K562 (cell line): ENCODE results near the gene WASHC3. TPM values are rescaled to one million over a fixed set of nuclear protein-coding genes. Genes with fewer than 3 reads are reported as not detected.

Experiments used
- ATF4 ChIP-seq: fragments of 450-650 bp; formaldehyde crosslinking; IDR thresholded peaks from 2 replicates; pipeline ENCODE4 v1.4.0; 2022; ENCODE audit warnings: mild to moderate bottlenecking, moderate library complexity
- COPS2 ChIP-seq: fragments of 450-650 bp; conservative IDR thresholded peaks from 2 replicates; pipeline ENCODE4 v1.6.1; 2016; ENCODE audit warnings: mild to moderate bottlenecking, moderate library complexity
- CTBP1 ChIP-seq: fragments of 450-650 bp; IDR thresholded peaks from 2 replicates; pipeline ENCODE4 v1.6.1; 2016; ENCODE audit warnings: borderline replicate concordance
- DACH1 ChIP-seq: fragments of 450-650 bp; IDR thresholded peaks from 2 replicates; pipeline ENCODE4 v1.6.1; 2018; ENCODE audit not compliant: partially characterized antibody
- HDAC1 ChIP-seq, 2 experiments: fragments of 450-650 bp; IDR thresholded peaks; 2 replicates each; pipeline ENCODE4 v1.6.1; 2016 to 2017; ENCODE audit warnings: inconsistent platforms in 1 of 2, mild to moderate bottlenecking in 1 of 2, moderate library complexity in 1 of 2
- JUNB ChIP-seq: fragments of 450-650 bp; formaldehyde crosslinking; conservative IDR thresholded peaks from 2 replicates; pipeline ENCODE4 v1.4.0; 2020; ENCODE audit warnings: mild to moderate bottlenecking
- LEF1 ChIP-seq: fragments of 450-650 bp; IDR thresholded peaks from 2 replicates; pipeline ENCODE4 v1.6.1; 2016; ENCODE audit warnings: mild to moderate bottlenecking
- MAFK ChIP-seq: IDR thresholded peaks from 2 replicates; pipeline ENCODE4 v1.6.1; 2011; ENCODE audit warnings: low read length, improper control_type of control experiment
- NFIX ChIP-seq: fragments of 250-450 bp; sonication (Bioruptor Pico); IDR thresholded peaks from 2 replicates; pipeline ENCODE4 v1.4.0; 2020; ENCODE audit warnings: low read depth, mild to moderate bottlenecking, moderate library complexity
- PHB2 ChIP-seq: fragments of 450-650 bp; IDR thresholded peaks from 2 replicates; pipeline ENCODE4 v1.6.1; 2017; ENCODE audit warnings: low read depth
- RAD21 ChIP-seq, 2 experiments: fragments of 250-450 bp in 1 of 2; fragments of 450-650 bp in 1 of 2; sonication (Bioruptor Pico) in 1 of 2; formaldehyde crosslinking in 1 of 2; IDR thresholded peaks in 1 of 2; conservative IDR thresholded peaks in 1 of 2; 2 replicates each; pipeline versions ENCODE4 v1.4.0 to v1.8.0; 2020 to 2022; ENCODE audit warnings: mild to moderate bottlenecking in 2 of 2, moderate library complexity in 1 of 2
- RUNX1 ChIP-seq: sonication (generic); IDR thresholded peaks from 2 replicates; pipeline ENCODE4 v1.6.1; 2016; ENCODE audit warnings: antibody characterized with exemption, low read depth
- TEAD4 ChIP-seq, 2 experiments: sonication (generic) in 1 of 2; formaldehyde crosslinking in 1 of 2; IDR thresholded peaks; 2 replicates each; pipeline versions ENCODE4 v1.6.1 to v1.8.0; 2012 to 2022; ENCODE audit warnings: borderline replicate concordance in 1 of 2, inconsistent platforms in 1 of 2, low read length in 1 of 2, mild to moderate bottlenecking in 1 of 2, missing genetic modification reagents in 1 of 2
- ZBTB43 ChIP-seq: sonication (generic); formaldehyde crosslinking; IDR thresholded peaks from 2 replicates; pipeline ENCODE4 v1.8.0; 2023; ENCODE audit warnings: mild to moderate bottlenecking, missing genetic modification reagents
- ZNF174 ChIP-seq: fragments of 250-450 bp; sonication (Bioruptor Pico); IDR thresholded peaks from 2 replicates; pipeline ENCODE4 v1.4.0; 2020; ENCODE audit warnings: mild to moderate bottlenecking
- ZNF280A ChIP-seq: fragments of 450-650 bp; IDR thresholded peaks from 2 replicates; pipeline ENCODE4 v1.6.1; 2018; ENCODE audit warnings: mild to moderate bottlenecking, low read depth; ENCODE audit not compliant: partially characterized antibody
- ZNF354B ChIP-seq: fragments of 250-450 bp; sonication (Bioruptor Pico); IDR thresholded peaks from 2 replicates; pipeline ENCODE4 v1.4.0; 2020
- ZNF384 ChIP-seq: IDR thresholded peaks from 2 replicates; pipeline ENCODE4 v1.6.1; 2012; ENCODE audit warnings: low read depth, low read length, improper control_type of control experiment
- ZNF408 ChIP-seq: fragments of 250-450 bp; sonication (Bioruptor Pico); IDR thresholded peaks from 2 replicates; pipeline ENCODE4 v1.4.0; 2020; ENCODE audit warnings: low read depth, mild to moderate bottlenecking, moderate library complexity
- ZNF431 ChIP-seq: sonication (generic); formaldehyde crosslinking; IDR thresholded peaks from 2 replicates; pipeline ENCODE4 v1.8.0; 2022; ENCODE audit warnings: mild to moderate bottlenecking, missing genetic modification reagents
- ZNF639 ChIP-seq, 2 experiments: fragments of 200-800 bp in 1 of 2; sonication (Bioruptor generic) in 1 of 2; sonication (generic) in 1 of 2; formaldehyde crosslinking in 1 of 2; IDR thresholded peaks in 1 of 2; conservative IDR thresholded peaks in 1 of 2; 2 replicates each; pipeline versions ENCODE4 v1.5.0 to v1.6.1; 2016 to 2020; ENCODE audit warnings: missing compliant biosample characterization in 1 of 2, missing genetic modification characterization in 1 of 2, missing genetic modification reagents in 1 of 2
- ZNF766 ChIP-seq: fragments of 200-800 bp; sonication (Bioruptor generic); conservative IDR thresholded peaks from 2 replicates; pipeline ENCODE4 v1.6.1; 2016; ENCODE audit warnings: missing genetic modification characterization, missing compliant biosample characterization
- ZSCAN32 ChIP-seq: fragments of 450-650 bp; formaldehyde crosslinking; IDR thresholded peaks from 2 replicates; pipeline ENCODE4 v1.4.0; 2020; ENCODE audit warnings: mild to moderate bottlenecking, moderate library complexity
- polyA plus RNA-seq, 8 experiments: library from polyadenylated mRNA; depleted of rRNA in 4 of 8; stranded (reverse) in 5 of 8; unstranded in 3 of 8; fragments of >200 nt; fragmentation: Nextera tagmentation in 2 of 8; fragmentation: Illumina TruSeq in 1 of 8; extraction: Ambion mirVana in 2 of 8; extraction: Trizol in 1 of 8; gene quantifications; 2 replicates each; pipeline versions ENCODE4 v1.2.1 to v1.2.3, GENCODE V29; 2011 to 2014; ENCODE audit warnings: inconsistent platforms in 1 of 8, missing spikeins in 1 of 8
- total RNA-seq, 7 experiments: library from RNA; depleted of rRNA in 6 of 7; stranded (reverse); fragments of >200 nt in 6 of 7; fragmentation: Illumina TruSeq in 2 of 7; extraction: Trizol in 2 of 7; gene quantifications; 2 replicates each; pipeline versions ENCODE4 v1.2.1 to v1.2.3, GENCODE V29; 2011 to 2021; ENCODE audit warnings: low replicate concordance in 1 of 7

The WASHC3 gene
- total and polyA plus RNA-seq, 9 of the 15 experiments (the other 6 are each of a cell fraction or from before 2014, with no cell fraction given) = 14.3 to 74.9 (median 35.1) TPM

GRCh38 chr12:102061560-102062418 lies at the start of gene WASHC3 (continued):
- TF ChIP-seq ZBTB43 (CRISPR knock-in tag) (0 out of 2 replicates have a peak, but pooled peaks have one; percentile 6), MAFK (no peak), TEAD4 (IDR thresholded peaks at IDR 0.05; ENCODE audit: low read length) (no peak), TEAD4 (CRISPR knock-in tag; IDR thresholded peaks at IDR 0.05; ENCODE audit: borderline replicate concordance) (no peak), ZNF354B (CRISPR knock-in tag) (no peak), NFIX (no peak), ZNF431 (CRISPR knock-in tag) (peak; percentile 24; the same call in 1 of the 2 replicates), RAD21 (CRISPR knock-in tag; conservative IDR thresholded peaks at IDR 0.05 in 1 of 2, IDR thresholded peaks at IDR 0.05 in 1 of 2) (no peak), RUNX1 (no peak), ZNF384 (no peak), ZNF408 (no peak), ATF4 (CRISPR knock-in tag) (no peak), DACH1 (no peak), CTBP1 (peak; percentile 55; the same call in 1 of the 2 replicates), ZNF766 (CRISPR knock-in tag) (peak; percentile 51; the same call in 1 of the 2 replicates), ZNF280A (no peak), HDAC1 (IDR thresholded peaks at IDR 0.05) (peak in 1 of 2 experiments; percentile 71; a peak in 2 of 4 replicates), ZSCAN32 (no peak), JUNB (CRISPR knock-in tag) (no peak), PHB2 (no peak), COPS2 (no peak), ZNF174 (no peak), ZNF639 (CRISPR knock-in tag; conservative IDR thresholded peaks at IDR 0.05 in 1 of 2, IDR thresholded peaks at IDR 0.05 in 1 of 2) (peak in 1 of 2 experiments; percentile 51; a peak in 1 of 4 replicates), LEF1 (no peak)
